ENCODE data around the gene KMT2C.

The KMT2C gene

DNA sequence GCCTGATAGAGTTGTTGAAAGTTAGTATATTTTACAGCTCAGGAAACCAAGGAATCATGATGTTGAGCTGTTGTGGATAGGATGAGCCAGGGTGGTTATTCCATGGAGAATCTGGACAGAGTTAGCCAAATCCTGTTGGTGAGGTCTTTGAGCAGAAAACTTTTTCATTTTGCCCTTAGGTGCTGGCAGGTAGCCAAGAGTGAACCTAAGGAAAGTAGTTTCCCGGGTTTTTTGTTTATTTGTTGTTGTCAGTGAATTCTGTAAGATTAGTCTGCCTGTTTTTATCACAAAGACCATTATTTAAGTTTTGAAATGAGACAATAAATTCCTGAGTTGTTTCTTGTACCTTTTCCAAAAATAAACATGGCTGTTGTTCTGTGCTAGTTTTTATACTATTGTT lies 349.3 kb downstream of the KMT2C start:
- in situ Hi-C loops (cut with MboI; ENCODE audit: low pct_unique_long_range_greater_than_20kb, low sequenced_read_pairs, unreplicated experiment): no loop called here
- DNase-seq (ENCODE audit: low spot score): no peak
- TF ChIP-seq, protein P1, sequence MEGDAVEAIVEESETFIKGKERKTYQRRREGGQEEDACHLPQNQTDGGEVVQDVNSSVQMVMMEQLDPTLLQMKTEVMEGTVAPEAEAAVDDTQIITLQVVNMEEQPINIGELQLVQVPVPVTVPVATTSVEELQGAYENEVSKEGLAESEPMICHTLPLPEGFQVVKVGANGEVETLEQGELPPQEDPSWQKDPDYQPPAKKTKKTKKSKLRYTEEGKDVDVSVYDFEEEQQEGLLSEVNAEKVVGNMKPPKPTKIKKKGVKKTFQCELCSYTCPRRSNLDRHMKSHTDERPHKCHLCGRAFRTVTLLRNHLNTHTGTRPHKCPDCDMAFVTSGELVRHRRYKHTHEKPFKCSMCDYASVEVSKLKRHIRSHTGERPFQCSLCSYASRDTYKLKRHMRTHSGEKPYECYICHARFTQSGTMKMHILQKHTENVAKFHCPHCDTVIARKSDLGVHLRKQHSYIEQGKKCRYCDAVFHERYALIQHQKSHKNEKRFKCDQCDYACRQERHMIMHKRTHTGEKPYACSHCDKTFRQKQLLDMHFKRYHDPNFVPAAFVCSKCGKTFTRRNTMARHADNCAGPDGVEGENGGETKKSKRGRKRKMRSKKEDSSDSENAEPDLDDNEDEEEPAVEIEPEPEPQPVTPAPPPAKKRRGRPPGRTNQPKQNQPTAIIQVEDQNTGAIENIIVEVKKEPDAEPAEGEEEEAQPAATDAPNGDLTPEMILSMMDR (IDR thresholded peaks at IDR 0.05; ENCODE audit: extremely low read depth, insufficient read depth, missing control alignments): no peak

DNA sequence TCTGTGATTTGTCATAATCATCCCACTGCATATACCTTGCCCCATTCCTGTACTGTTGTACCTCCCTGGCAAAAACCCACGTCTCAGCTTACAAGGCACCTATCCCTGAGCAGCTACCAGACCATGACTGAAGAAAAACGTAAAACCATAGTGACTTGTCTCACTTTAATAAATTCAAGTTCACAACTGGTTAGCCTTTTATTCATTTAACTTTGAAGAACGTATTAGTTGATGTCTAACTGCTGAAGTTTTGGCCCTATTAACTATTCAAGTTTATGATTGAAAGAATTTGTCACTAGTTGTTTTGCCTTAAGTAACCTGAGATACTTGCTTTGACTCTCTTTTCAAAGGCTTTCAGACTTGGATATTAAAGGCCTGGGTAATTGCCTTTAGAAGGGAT lies 350.7 kb downstream of the KMT2C start:
- TF ChIP-seq, protein P1 (IDR thresholded peaks at IDR 0.05; ENCODE audit: extremely low read depth, insufficient read depth, missing control alignments): no peak
- in situ Hi-C loops (cut with MboI; ENCODE audit: low pct_unique_long_range_greater_than_20kb, low sequenced_read_pairs, unreplicated experiment): no loop called here
- DNase-seq (ENCODE audit: low spot score): no peak

All from GM13977 (cell line).